HEK293 (cell line): Measurements from ENCODE around the gene PREX1.

Experiments used
- CTCF ChIA-PET: fragments of 350-600 bp; formaldehyde crosslinking; extraction: SDS; loops from one replicate; lab custom pipeline; 2021; ENCODE audit warnings: antibody characterized with exemption; lab: Yijun Ruan, JAX
- POLR2A ChIA-PET: fragments of 300-600 bp; formaldehyde crosslinking; extraction: SDS; loops from one replicate; lab custom pipeline; 2020; ENCODE audit warnings: antibody characterized with exemption, inconsistent platforms; lab: Yijun Ruan, JAX
- H3K27ac ChIP-seq: fragments of 200-500 bp; sonication (Bioruptor generic); 2 replicates; pipeline ENCODE4 v1.5.1; 2014; ENCODE audit warnings: low read depth, low read length, control low read depth, inconsistent platforms; ENCODE audit errors: extremely low read depth
- H3K36me3 ChIP-seq, 2 experiments: fragments of 200-500 bp in 1 of 2; sonication (Bioruptor generic) in 1 of 2; 1 replicate in 1 of 2; 2 replicates in 1 of 2; pipeline ENCODE4 v1.5.1; 2014 to 2017; ENCODE audit warnings: inconsistent platforms in 2 of 2, low read length in 2 of 2; ENCODE audit not compliant: control insufficient read depth in 2 of 2, insufficient read depth in 1 of 2
- H3K4me1 ChIP-seq: fragments of 200-500 bp; sonication (Bioruptor generic); 2 replicates; pipeline ENCODE4 v1.5.1; 2014; ENCODE audit warnings: mild to moderate bottlenecking, low read length, inconsistent platforms; ENCODE audit not compliant: control insufficient read depth, insufficient read depth
- H3K4me3 ChIP-seq: 2 replicates; pipeline ENCODE4 v1.5.1; 2011; ENCODE audit warnings: low read depth, mild to moderate bottlenecking, control low read depth, low read length, moderate library complexity
- H3K9me3 ChIP-seq: fragments of 200-500 bp; sonication (Bioruptor generic); 2 replicates; pipeline ENCODE4 v1.5.1; 2014; ENCODE audit warnings: low read depth, low read length, inconsistent platforms; ENCODE audit not compliant: control insufficient read depth, insufficient read depth
- HIC1 ChIP-seq: fragments of 450-650 bp; formaldehyde crosslinking; IDR thresholded peaks from 2 replicates; pipeline ENCODE4 v1.5.1; 2016; ENCODE audit warnings: missing biosample characterization, missing genetic modification characterization
- KLF17 ChIP-seq: fragments of 450-650 bp; formaldehyde crosslinking; IDR thresholded peaks from 2 replicates; pipeline ENCODE4 v1.5.1; 2016; ENCODE audit warnings: missing biosample characterization, missing genetic modification characterization
- KLF8 ChIP-seq: fragments of 450-650 bp; formaldehyde crosslinking; IDR thresholded peaks from 2 replicates; pipeline ENCODE4 v1.5.1; 2016; ENCODE audit warnings: missing biosample characterization, missing genetic modification characterization
- MEIS1 ChIP-seq: sonication (generic); formaldehyde crosslinking; IDR thresholded peaks from 2 replicates; pipeline ENCODE4 v1.8.1; 2022; ENCODE audit warnings: missing genetic modification reagents, mild to moderate bottlenecking, borderline replicate concordance
- OSR2 ChIP-seq: fragments of 450-650 bp; formaldehyde crosslinking; IDR thresholded peaks from 2 replicates; pipeline ENCODE4 v1.5.1; 2016; ENCODE audit warnings: missing biosample characterization, missing genetic modification characterization
- PRDM4 ChIP-seq: fragments of 450-650 bp; formaldehyde crosslinking; IDR thresholded peaks from 2 replicates; pipeline ENCODE4 v1.5.1; 2017; ENCODE audit warnings: missing biosample characterization, missing genetic modification characterization
- ZBTB49 ChIP-seq: fragments of 450-650 bp; formaldehyde crosslinking; IDR thresholded peaks from 2 replicates; pipeline ENCODE4 v1.5.1; 2016; ENCODE audit warnings: missing biosample characterization, missing genetic modification characterization, low read depth
- ZNF169 ChIP-seq: fragments of 450-650 bp; formaldehyde crosslinking; IDR thresholded peaks from 2 replicates; pipeline ENCODE4 v1.5.1; 2016; ENCODE audit warnings: missing biosample characterization, missing genetic modification characterization
- ZNF211 ChIP-seq: fragments of 450-650 bp; formaldehyde crosslinking; IDR thresholded peaks from 2 replicates; pipeline ENCODE4 v1.5.1; 2016; ENCODE audit warnings: low read depth, missing biosample characterization, missing genetic modification characterization
- ZNF391 ChIP-seq: fragments of 450-650 bp; formaldehyde crosslinking; IDR thresholded peaks from 2 replicates; pipeline ENCODE4 v1.5.1; 2016; ENCODE audit warnings: low read depth, missing biosample characterization, missing genetic modification characterization, borderline replicate concordance
- ZNF501 ChIP-seq: fragments of 450-650 bp; formaldehyde crosslinking; IDR thresholded peaks from 2 replicates; pipeline ENCODE4 v1.5.1; 2016; ENCODE audit warnings: missing biosample characterization, missing genetic modification characterization
- ZNF558 ChIP-seq: fragments of 450-650 bp; formaldehyde crosslinking; IDR thresholded peaks from 2 replicates; pipeline ENCODE4 v1.5.1; 2016; ENCODE audit warnings: missing biosample characterization, missing genetic modification characterization
- ZNF561 ChIP-seq: fragments of 450-650 bp; IDR thresholded peaks from 2 replicates; pipeline ENCODE4 v1.5.1; 2018; ENCODE audit warnings: missing biosample characterization, missing genetic modification characterization, borderline replicate concordance
- ZNF585B ChIP-seq: fragments of 450-650 bp; formaldehyde crosslinking; IDR thresholded peaks from 2 replicates; pipeline ENCODE4 v1.5.1; 2016; ENCODE audit warnings: missing biosample characterization, missing genetic modification characterization
- ZNF701 ChIP-seq: fragments of 450-650 bp; formaldehyde crosslinking; IDR thresholded peaks from 2 replicates; pipeline ENCODE4 v1.5.1; 2016; ENCODE audit warnings: missing biosample characterization, missing genetic modification characterization
- ZNF76 ChIP-seq: fragments of 450-650 bp; formaldehyde crosslinking; IDR thresholded peaks from 2 replicates; pipeline ENCODE4; 2016; ENCODE audit warnings: low read depth, missing biosample characterization, missing genetic modification characterization, borderline replicate concordance
- ZNF791 ChIP-seq: fragments of 450-650 bp; formaldehyde crosslinking; IDR thresholded peaks from 2 replicates; pipeline ENCODE4 v1.5.1; 2016; ENCODE audit warnings: missing biosample characterization, missing genetic modification characterization

Gene PREX1

GRCh38 chr20:48660788-48661187 is 167.0 kb downstream of the PREX1 start (continued):
- TF ChIP-seq KLF8 (tag by site-specific recombination) (no peak), ZNF791 (tag by site-specific recombination) (no peak)

- TF ChIP-seq ZNF501 = no peak
- no peak for TF ChIP-seq ZNF391 (tag by site-specific recombination)
- no peak for TF ChIP-seq ZNF701 (tag by site-specific recombination)
- TF ChIP-seq ZNF76 (tag by site-specific recombination) = no peak
- TF ChIP-seq KLF17 (tag by site-specific recombination) = no peak
- no peak for TF ChIP-seq ZNF561 (tag by site-specific recombination)
- no peak for TF ChIP-seq ZBTB49 (tag by site-specific recombination)
- TF ChIP-seq HIC1 (tag by site-specific recombination) = no peak
- no peak for TF ChIP-seq PRDM4
- TF ChIP-seq ZNF211 (tag by site-specific recombination) = no peak
- TF ChIP-seq OSR2 (tag by site-specific recombination) = no peak
- TF ChIP-seq ZNF169 (tag by site-specific recombination) = no peak
- TF ChIP-seq ZNF558 (tag by site-specific recombination) = no peak
- no peak overlapping the region for H3K4me3 ChIP-seq
- no peak overlapping the region for H3K27ac ChIP-seq
- no peaks in the 10 kb centered on the region for H3K9me3 ChIP-seq
- no peaks in the 10 kb centered on the region for H3K4me1 ChIP-seq
- CTCF ChIA-PET = interaction anchor here (0.6 to 6.7 kb wide), 4 partner anchors 39 to 590 kb away, joined by 3 to 135 read pairs (median 16); no protein-coding TSS in a partner anchor
- peaks cover 0 to 6% of the 10 kb centered on the region in 2 experiments; a peak in 1 of 3 replicates for H3K36me3 ChIP-seq
- POLR2A ChIA-PET = no interaction called here
These were observed 167.9 kb downstream of the PREX1 start for GRCh38 chr20:48659858-48660257.

- peaks cover 0 to 6% of the 10 kb centered on the region in 2 experiments; a peak in 1 of 3 replicates for H3K36me3 ChIP-seq
- H3K27ac ChIP-seq = no peak overlapping the region
- ChIA-PET CTCF (interaction anchor here (0.7 to 6.7 kb wide), 10 partner anchors 10 to 405 kb away, joined by 3 to 135 read pairs (median 4); no protein-coding TSS in a partner anchor), POLR2A (interaction anchor here (1.0 to 1.3 kb wide), 2 partner anchors 41 to 247 kb away, joined by 3 to 8 read pairs; no protein-coding TSS in a partner anchor)
- no peaks in the 10 kb centered on the region for H3K4me1 ChIP-seq
- no peaks in the 10 kb centered on the region for H3K9me3 ChIP-seq
- H3K4me3 ChIP-seq = no peak overlapping the region
- TF ChIP-seq ZBTB49 (tag by site-specific recombination) (no peak), ZNF585B (tag by site-specific recombination) (no peak), MEIS1 (no peak)
These were observed 169.3 kb downstream of the PREX1 start for GRCh38 chr20:48658505-48658904.
